OCI-M1 (cell line): ENCODE measurements around the gene PADI2.

ENCODE experiments used
- DNase-seq: peaks from one replicate; lab custom pipeline; 2025; lab: John Stamatoyannopoulos, UW

Gene PADI2

DNA sequence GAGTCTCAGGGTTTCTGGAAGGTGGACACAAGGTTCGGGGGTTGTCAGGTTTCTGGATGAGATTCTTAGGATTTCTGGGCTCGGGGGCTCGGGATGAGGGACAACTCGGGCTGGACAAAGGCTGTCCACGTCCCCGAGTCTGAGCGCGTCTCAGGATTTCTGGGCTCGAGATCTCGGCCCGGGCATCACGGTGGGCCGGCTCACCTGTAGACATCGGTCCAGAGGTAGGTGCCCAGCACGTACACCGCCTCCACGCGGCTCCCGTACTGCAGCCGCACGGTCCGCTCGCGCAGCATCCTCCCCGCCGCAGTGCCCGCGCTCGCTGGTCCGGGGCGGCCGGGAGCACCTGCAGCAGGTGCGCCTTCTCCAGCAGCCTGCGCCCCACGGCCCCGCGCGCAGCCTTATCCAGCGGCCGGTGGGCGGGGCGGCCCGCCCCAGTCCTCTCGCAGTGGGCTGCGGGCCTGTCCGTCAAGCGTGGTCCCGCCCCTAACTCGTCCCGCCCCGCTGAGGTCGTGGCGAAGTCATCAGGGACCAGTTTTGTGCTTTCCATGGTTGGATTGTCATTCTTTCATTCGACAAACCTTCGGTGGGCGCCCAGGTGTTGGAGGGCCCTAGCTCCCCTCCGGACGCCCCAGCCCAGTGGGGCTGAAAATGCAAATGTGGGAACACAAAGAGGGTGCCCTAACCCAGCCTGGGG is at the start of gene PADI2:
Gene PADI2, minus strand, starts transcription at position 376 of the 697 bp plus-strand sequence. Its CDS starts 80 bp downstream, at position 296.
- peak; percentile 4 for DNase-seq

DNA sequence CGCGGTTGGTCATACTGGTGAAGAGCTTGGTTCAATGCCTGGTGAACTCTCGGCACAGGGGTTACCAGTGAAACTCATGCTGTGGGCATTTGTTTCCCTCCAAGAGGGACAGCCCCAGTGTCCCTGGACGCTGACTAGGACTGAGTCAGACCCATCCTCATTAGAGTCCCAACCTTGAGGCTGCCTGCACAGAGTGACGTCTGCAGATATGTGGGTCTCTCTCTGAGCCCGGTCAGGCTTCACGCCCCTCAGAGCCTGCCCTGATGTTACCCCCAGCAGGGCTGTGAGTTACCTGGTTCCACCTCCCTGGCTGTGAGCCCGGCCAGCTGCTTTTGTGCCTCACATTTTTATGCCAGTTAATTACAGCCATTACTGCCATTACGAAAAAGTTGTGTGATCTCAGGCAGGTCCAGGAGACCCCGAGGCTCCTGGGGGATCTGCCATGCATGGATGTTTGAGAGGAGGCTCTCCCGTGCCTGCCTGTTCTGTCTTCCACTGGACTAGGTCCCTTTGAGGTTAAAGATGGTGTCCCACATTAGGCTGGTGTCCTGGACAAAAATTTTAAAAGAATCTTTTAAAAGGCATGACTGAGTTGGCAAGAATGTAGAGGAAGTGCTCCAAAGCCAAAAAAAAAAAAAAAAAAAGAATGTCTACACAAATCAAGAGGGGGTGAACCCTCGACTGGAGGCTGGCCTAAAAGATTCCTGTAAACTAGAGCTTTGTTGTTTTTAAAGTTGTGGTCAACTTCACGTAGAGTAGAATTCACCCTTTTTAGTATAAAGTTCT is 49.0 kb upstream of the PADI2 start:
- no peak for DNase-seq

DNA sequence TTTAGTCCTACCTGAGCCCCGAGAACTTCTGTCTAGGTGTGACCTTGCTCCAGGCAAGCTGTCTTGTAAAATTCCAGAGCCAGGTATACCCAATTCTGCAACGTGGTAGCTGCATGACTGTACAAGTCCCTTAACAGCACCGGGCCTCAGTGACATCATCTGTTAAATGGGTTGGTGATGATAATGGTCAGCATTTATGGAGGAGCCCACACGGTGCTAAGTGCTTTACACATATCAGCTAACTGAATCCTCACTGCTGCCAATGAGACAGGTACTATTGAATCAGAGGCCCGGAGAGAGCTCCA is 48.5 kb upstream of the PADI2 start:
- no peak for DNase-seq

DNA sequence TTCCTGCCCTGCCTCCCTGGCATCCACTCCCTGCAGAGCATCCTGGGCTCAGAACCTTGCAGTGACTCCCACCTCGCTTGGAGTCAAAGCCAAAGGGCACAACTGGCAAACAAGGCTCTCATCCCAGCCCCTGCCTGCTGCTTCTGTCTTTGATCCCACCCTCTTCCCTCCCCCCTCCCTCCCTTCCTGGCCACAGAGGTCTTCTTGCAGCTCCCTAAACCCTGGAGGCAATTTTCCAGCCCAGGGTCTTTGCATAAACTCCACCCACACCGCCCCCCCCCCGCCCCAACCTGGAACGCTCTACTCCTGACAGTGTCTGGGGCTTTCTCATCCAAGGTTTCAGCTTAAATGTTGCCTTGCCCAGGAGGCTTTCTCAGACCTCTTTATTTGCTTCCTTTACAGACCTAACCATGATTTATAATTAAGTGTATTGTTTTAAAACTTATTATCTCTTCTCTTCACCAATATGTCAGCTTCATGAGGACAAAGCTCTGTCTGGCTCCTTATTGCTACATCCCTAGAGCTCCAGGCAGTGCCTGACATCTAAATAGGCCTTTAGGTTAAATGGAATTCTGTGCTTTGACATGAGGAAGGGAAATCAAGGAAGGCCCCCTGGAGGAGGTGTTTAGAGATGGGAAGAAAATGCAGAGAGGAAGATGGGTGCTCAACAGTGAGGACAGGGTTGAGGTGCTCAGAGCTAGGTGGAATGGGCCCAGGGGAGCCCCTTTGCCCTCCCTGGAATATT is 48.0 kb upstream of the PADI2 start:
- DNase-seq, result no peak

DNA sequence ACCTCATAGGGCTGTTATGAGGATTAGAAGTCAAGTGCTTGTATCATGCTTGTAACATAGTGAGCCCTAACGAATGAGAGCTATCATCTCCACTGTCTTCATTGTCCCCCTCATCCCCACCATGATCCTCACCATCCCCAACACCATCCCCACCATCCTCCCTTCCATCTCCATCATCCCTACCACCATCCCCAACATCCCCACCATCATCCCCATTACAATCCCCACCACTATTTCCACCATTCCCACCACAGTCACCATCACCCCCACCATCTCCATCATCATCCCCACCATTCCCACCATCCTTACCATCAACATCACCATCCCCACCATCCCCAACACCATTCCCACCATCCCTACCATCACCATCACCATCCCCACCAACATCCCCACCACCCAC is 46.6 kb upstream of the PADI2 start:
- no peak for DNase-seq

DNA sequence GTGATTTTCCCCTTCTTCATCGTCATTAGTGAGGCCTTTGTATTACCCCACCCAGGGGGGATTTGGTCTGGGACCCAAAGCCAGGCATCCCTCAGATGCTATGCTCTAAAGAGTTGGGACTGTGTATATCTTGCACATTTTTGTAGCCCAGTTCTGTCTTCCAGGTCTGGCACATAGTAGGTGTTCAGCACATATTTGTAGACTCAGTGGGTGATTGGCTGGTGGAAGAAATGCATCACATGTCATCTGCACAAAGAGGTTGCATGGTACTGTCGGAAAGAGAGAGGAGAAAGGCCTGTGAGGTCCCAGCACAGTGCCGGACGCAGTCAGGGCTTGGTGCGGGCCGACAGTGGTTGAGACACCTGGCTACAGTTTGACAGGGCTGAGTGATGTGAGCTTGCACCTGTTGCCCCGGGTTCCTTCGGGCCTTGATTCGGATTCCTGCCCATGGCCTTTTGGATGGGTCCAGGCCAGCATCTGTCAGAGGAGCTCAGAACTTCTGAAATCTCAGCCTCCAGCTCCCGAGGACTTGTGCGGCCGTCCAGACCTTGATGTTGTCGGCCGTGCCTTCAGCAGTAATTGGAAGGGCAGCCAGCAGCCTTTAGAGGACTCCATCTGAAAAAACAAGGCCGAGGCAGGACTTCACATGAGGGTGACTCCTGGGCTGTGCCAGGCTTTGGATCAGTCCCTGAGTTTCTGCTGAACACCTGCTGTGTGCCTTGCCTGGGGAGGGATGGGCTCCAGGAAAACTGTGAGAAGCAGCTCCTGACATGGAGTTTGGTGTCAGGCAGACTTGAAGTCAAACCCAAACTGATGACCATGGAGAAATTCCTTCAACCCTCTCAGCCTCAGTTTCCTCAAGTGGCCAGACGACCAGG is 44.8 kb upstream of the PADI2 start:
- no peak for DNase-seq

DNA sequence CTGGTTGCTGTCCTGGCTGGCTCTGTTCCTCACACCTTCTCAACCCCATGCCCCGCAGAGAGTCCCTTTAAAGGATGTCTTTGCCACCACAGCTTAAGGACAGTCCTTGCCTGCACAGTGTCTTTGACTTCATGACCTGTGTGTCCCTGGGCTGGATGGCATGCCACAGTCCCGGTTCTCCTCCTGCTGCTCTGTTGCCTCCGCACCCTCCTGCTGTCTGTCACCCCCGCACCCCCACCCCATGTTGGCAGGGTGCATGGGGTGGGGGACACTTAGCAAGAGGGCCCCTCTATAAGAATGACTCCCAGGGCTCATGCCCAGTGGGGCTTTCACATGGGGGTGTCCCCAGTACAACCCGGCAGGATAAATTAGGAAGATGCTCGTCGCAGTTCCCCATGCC is 44.1 kb upstream of the PADI2 start:
- no peak for DNase-seq

DNA sequence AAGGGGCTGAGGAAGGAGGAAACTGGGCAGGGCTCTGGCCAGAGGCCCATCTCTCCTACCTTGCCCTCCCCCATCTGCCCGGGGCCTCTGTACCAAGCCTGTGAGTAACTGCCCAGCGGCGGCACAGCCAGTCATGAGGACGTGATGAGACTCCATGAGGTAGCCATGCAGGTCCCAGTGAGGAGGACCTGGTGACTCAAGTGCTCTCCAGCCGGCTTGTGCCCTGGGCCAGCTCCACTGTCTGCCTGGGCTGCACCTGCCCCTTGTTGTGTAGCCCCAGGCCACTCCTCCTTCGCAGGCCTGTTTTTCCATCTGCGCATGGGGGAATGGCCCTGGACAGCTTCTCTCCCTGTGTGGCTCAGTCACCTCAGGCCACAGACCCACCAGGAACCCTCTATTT is 43.7 kb upstream of the PADI2 start:
- no peak for DNase-seq

DNA sequence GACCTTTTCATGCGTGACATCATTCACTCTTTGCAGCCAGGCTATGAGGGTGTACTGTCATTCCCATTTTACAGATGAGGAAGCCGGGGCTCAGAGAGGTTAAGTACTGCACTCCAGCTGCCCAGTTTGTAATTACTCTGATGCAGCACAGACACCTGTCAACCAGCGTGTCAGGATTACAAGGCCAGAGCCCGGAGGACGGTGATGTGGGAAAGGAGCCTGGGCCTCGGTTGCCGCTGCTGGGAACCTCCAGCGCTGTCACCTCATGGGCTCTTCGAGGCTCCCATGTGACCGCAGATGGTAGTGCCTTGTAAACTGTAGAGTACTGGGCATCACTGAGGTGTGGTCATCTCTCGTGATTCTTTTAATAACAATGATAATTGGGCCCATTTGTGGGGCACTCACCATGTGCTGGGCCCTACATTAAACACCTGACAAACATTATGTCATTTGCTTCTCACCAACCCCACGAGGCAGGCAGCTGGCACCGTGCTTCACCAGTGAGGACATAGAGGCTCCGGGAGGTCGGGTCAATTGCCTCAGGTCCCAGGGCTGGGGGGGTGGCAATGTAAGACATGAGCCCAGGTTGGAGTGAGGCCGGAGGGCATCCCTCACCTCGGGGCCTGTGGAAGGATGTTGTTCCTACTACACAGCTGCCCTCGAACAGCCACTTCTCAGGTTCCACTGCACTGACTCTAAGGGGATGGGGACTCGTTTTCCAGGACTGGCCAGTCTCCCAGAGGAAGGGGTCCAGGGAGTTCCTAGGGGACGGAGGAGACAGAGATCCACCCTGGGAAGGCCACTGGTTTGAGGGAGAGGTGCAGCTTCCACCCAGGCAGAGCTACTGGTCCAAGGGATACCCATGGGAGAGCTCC is 42.9 kb upstream of the PADI2 start:
- no peak for DNase-seq

DNA sequence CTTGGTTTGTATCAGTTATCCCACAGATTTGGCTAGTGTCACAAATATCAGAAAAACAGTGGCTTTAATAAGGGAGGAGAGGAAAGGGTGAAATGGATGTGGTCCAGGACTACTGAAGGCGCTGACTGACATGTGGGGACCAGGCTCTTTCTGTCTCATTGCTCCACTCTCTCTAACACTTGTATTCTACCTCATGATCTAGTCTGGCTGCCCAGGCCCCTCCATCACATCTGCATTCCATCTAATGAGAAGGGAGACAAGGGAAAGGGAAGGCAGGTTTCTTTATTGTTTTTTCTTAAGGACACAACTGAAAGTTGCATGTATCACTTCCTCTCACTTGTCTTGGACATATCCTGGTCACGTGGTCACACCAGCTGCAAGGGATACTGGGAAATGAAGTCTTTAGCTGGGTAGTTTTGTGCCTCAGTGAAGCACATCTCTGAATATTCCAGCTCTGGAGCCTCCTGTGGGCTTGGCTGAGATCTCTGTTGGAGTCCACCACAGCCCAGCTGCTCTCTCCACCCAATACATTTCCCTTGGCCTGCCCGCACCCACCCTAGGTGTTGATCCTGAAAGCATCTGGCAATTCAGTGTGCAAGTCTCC is 42.0 kb upstream of the PADI2 start:
- DNase-seq, result peak; percentile 5

DNA sequence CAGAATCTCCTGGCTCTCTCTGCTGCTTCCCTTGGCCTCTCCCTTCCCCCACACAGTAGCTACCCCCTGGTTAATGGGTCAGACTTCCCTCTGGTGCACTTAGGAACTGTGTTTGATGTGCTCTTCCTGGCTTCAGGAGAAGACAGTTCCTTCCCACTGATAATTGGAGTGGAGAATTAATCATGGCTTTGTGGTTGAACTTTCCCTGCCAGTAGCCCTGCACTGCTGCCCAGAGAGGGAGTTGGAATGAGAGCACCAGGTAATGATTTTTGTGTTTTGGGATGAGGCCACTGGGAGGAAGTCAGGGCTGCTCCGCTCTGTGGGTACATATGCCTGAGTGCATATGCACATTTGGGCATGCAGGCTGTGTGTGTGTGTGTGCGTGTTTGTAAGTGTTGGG is 39.7 kb upstream of the PADI2 start:
- no peak for DNase-seq

DNA sequence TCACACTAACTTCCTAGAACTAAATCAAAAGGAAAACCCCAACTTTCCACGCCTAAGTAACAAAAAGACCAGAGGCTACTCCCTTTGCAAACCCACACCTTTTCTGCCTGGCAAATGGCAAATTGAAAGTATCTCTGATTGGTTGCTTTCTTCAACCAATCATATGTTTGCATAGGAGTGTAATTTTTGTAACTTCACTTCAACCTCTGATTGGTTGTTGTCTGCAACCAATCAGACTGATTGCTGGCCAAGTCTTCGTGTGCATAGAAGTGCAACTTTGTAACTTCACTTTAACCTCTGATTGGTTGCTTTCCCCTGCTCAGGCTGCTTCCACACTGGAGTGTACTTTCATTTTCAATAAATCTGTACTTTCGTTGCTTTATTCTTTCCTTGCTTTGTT is 36.9 kb upstream of the PADI2 start:
- peak; percentile 68 for DNase-seq

DNA sequence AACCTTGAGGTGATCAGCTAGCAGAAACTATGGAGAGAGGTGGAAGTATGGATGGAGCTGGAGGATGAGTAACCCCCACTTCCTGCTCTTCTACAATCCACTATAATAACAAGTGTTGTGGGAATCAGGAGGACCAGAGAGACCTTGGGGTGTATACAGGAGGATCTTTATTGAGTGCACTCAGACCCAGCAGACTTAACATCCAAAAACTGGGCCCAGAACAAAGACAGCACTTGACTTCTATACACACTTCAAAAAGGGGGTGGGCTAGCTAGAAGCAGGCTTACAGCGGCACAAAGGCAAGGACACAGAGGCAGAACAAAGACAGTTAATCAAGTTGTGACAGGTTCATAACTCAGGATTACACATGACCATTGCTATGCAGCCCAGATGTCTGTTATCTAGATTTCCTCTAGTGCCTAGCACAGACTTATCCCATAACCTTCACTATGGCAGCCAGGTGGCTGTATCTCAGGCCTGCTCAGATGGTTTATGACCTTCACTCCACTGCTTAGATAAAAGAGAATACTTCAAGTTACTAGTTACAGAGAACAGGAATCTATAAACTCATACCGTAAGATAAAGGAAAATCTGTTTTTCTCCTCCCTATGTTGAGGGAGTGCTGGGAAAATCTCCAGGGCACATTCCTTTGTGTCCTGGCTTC is 36.1 kb upstream of the PADI2 start:
- DNase-seq, result no peak

DNA sequence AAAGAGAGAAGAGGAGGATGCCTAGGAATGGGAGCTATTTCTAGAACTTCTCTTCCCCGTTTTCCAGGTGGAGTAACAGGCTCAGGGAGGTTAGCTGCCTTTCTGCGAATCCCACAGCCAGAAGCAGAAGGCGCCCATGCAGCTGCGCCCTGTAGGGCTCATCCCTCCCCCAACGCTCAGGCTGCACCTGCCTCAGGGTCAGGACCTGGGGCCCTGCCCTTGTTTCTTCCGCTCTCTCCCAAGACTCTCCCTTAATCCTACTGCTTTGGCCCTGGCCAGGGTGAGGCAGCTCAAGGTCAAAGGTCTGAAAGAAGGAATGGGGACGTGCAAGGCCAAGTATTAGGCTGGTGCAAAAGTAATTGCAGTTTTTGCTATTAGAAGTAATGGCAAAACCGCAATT is 30.5 kb upstream of the PADI2 start:
- no peak for DNase-seq

DNA sequence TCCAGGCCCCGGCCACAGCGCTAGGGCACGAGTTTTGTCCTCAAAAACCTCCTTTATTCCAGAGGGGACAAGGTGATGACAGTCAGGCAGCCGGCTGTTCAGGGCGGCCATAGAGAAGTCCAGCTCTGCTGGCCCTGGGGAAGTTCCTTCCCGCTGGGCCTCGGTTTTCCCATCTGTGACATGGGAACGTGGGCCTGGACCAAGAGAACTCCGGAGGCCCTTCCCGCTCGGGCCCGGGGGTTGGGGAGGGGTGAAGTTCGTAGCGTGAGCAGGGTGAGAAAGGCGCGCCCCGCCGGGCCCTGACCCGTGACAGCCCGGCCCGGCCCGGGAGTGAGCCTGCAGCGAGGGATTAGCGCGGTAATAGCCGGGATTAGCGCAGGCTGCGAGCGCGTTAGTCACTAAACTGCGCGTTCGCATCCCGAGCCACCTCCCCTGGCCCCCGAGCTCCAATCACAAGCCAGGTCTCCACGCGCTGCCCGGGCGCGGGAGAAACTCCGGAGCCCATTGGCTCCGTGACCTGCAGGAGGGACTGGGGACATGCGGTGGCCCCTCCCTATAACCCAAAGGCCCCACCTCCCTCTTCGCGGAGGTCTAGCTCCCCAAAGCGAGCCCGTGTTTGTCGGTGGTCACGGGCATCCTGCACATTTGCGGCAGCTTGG is 29.8 kb upstream of the PADI2 start:
- no peak for DNase-seq

DNA sequence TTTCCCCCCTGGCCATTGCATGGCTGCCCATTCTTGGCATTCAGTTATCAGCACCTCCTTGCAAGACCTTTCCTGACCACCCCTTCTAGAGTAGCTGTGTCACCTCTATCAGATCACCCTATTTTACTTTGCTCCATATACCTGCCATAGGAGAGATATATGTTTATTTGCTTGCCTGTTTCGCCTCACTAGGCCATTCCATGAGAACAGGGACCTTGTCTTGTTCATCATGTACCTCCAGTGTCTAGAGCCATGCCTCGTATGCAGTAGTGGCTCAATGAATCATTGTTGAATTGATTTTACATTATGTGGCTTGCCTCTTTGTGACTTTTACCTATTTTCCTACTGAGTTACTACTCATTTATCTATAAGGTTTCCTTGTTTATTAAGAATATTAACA is 26.4 kb upstream of the PADI2 start:
- DNase-seq, result no peak

DNA sequence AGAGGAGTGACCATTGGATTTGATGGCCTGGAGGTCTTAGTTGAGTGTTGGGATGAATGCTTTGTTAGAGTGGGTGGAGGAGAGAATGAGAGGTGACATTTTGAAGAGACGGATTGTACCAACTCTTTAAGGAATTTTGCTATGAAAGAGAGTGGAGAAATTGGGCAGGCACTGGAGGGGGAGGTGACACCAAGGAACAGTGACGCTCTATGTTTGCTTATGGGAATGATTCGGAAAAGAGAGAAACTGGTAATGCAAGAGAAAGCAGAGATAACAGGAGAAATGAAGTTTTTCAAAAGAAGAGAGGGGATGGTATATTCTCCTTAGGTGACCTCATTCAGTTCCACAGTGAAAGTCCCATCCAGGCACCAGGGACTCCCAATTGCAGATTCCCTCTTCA is 24.5 kb upstream of the PADI2 start:
- no peak for DNase-seq

DNA sequence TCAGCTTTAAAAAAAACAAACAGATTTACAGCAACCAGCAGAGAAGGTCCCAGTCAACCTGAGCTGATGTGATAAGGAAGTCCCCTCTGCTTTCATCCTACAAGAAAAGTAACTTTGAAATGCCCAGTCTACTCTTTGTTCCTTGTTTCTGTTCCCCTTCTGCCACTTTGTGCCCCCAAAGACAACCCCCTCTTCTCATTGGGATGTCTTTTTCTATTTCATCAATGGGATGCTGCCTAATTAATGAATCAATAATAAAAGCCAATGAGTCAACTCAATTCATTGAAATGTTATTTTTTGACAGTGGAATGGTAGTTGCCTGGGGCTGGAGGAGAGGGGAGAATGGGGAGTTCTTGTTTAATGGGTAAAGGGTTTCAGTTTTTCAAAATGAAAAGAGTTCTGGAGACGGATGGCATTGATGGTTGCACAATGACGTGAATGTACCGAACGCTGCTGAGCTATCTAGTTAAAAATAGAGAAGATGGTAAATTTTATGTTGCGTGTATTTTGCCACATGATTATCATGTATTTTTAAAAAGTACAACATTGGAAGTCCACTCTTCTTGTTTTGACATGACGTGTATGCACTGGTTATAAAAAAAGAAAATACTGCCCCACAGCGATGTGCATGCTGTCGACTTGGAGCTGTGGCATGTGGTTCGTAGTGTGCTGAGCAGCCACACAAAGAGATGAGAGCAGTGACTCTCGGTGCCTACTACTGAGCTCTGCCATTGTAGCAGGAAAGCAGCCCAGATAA is 22.4 kb upstream of the PADI2 start:
- DNase-seq, result no peak

DNA sequence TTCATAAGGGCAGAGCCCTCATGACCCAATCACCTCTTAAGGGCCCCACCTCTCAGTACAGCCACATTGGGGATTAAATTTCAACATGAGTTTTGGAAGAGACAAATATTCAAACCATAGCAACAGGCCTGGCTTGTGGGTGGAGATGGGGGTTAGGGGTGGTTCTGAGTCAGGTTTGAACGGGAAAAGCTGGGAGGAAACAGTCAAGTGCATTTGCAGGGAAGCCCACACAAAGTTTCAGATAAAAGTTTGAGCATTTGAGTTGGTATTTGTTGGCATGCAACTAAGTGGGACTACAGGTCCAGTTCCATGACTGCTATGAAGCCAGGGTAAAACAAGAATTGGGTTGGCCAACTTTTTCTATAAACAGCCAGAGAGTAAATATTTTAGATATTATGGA is 21.0 kb upstream of the PADI2 start:
- no peak for DNase-seq
